HepG2 (cell line): ENCODE results near the gene C4orf54. TPM values are rescaled to one million over a fixed set of nuclear protein-coding genes. Genes with fewer than 3 reads are reported as not detected.

Source experiments
- ATAC-seq: fragments of 200-7000 bp; cut with Tn5 transposase; 3 replicates; pipeline ENCODE4 v1.9.1; 2020; ENCODE audit warnings: mild to moderate bottlenecking, moderate library complexity
- BruUV-seq: library from RNA; stranded (reverse); fragments of 400-500 nt; replicated peaks from 2 replicates; lab custom pipeline; 2021; lab: Mats Ljungman, UMichigan
- CTCF ChIA-PET: fragments of 300-600 bp; formaldehyde crosslinking; extraction: SDS; loops from one replicate; lab custom pipeline; 2021; ENCODE audit warnings: low total read pairs, inconsistent platforms, low intra/inter-chr PET ratio; lab: Yijun Ruan, JAX
- POLR2A ChIA-PET: fragments of 350-600 bp; sonication (Branson Sonifier 250); formaldehyde crosslinking; loops from one replicate; lab custom pipeline; 2020; ENCODE audit warnings: antibody characterized with exemption, inconsistent platforms; lab: Yijun Ruan, JAX
- DNase-seq: peaks from one replicate; pipeline ENCODE4 v3.0.0-alpha.2; 2015; ENCODE audit warnings: low spot score
- FAIRE-seq: peaks from 3 replicates; lab custom pipeline; 2011; peaks lifted over from hg19 to GRCh38; lab: Jason Lieb, UNC
- H2AFZ ChIP-seq: one replicate; pipeline ENCODE4 v1.6.1; 2011; ENCODE audit warnings: low read length, inconsistent platforms
- H3K27ac ChIP-seq: fragments of 300-600 bp; 3 replicates; pipeline ENCODE4 v1.8.0; 2011; ENCODE audit warnings: mixed run types, mild to moderate bottlenecking, mixed read lengths, low read length, inconsistent platforms; ENCODE audit not compliant: insufficient read depth; ENCODE audit errors: extremely low read length
- H3K27me3 ChIP-seq, 2 experiments: fragments of 200-600 bp in 1 of 2; 2 replicates in 1 of 2; 3 replicates in 1 of 2; pipeline versions ENCODE4 v1.6.0 to v1.8.0; 2011; ENCODE audit warnings: low read length in 2 of 2, mild to moderate bottlenecking in 2 of 2, moderate library complexity in 2 of 2, inconsistent platforms in 1 of 2; ENCODE audit not compliant: insufficient read depth in 2 of 2, control insufficient read depth in 1 of 2
- H3K36me3 ChIP-seq, 2 experiments: fragments of 200-600 bp in 1 of 2; replicated peaks in 1 of 2; 2 replicates in 1 of 2; 3 replicates in 1 of 2; pipeline versions ENCODE4 v1.5.1 to v1.8.0; 2011; ENCODE audit warnings: low read length in 2 of 2, inconsistent platforms in 1 of 2; ENCODE audit not compliant: insufficient read depth in 2 of 2, control insufficient read depth in 1 of 2
- H3K4me1 ChIP-seq: 2 replicates; pipeline ENCODE4 v1.5.1; 2012; ENCODE audit warnings: low read length, inconsistent platforms; ENCODE audit not compliant: insufficient read depth
- H3K4me2 ChIP-seq: 2 replicates; pipeline ENCODE4 v1.6.0; 2011; ENCODE audit warnings: low read depth, low read length, inconsistent platforms
- H3K4me3 ChIP-seq, 3 experiments: fragments of 200-600 bp in 1 of 3; sonication (generic), shearing (Covaris generic) in 1 of 3; replicated peaks in 1 of 3; 2 replicates each; pipeline ENCODE4 v1.5.1; 2011 to 2016; ENCODE audit warnings: low read length in 3 of 3, inconsistent platforms in 2 of 3, low read depth in 2 of 3, mild to moderate bottlenecking in 2 of 3, control low read depth in 1 of 3, mixed read lengths in 1 of 3; ENCODE audit not compliant: insufficient read depth in 1 of 3
- H3K79me2 ChIP-seq: one replicate; pipeline ENCODE4 v1.6.1; 2011; ENCODE audit warnings: low read length, inconsistent platforms; ENCODE audit not compliant: insufficient read depth
- H3K9ac ChIP-seq: 2 replicates; pipeline ENCODE4 v1.6.0; 2011; ENCODE audit warnings: mild to moderate bottlenecking, low read depth, low read length, inconsistent platforms; ENCODE audit not compliant: insufficient read depth
- H3K9me3 ChIP-seq: 2 replicates; pipeline ENCODE4 v1.5.1; 2012; ENCODE audit warnings: mild to moderate bottlenecking, low read length
- H4K20me1 ChIP-seq: 2 replicates; pipeline ENCODE4 v1.6.0; 2011; ENCODE audit warnings: inconsistent platforms, mild to moderate bottlenecking, low read length, moderate library complexity; ENCODE audit not compliant: insufficient read depth
- ATF7 ChIP-seq, 2 experiments: fragments of 450-650 bp in 1 of 2; sonication (generic) in 1 of 2; formaldehyde crosslinking in 1 of 2; IDR thresholded peaks; 2 replicates each; pipeline versions ENCODE4 v1.4.0 to v1.6.1; 2016 to 2020; ENCODE audit warnings: antibody characterized with exemption in 1 of 2, mild to moderate bottlenecking in 1 of 2, missing genetic modification reagents in 1 of 2
- EED ChIP-seq: sonication (generic); formaldehyde crosslinking; IDR thresholded peaks from 2 replicates; pipeline ENCODE4 v1.5.0; 2020; ENCODE audit warnings: mild to moderate bottlenecking, missing genetic modification reagents
- GABPB1 ChIP-seq: IDR thresholded peaks from 2 replicates; pipeline ENCODE4 v1.6.1; 2016; ENCODE audit warnings: mild to moderate bottlenecking, missing genetic modification reagents, moderate library complexity, missing compliant biosample characterization
- HMG20B ChIP-seq: conservative IDR thresholded peaks from 2 replicates; pipeline ENCODE4 v1.6.1; 2016; ENCODE audit warnings: missing genetic modification reagents, missing compliant biosample characterization
- KLF9 ChIP-seq: IDR thresholded peaks from 2 replicates; pipeline ENCODE4 v1.6.1; 2016; ENCODE audit warnings: low read depth
- RAD21 ChIP-seq: fragments of 450-650 bp; formaldehyde crosslinking; IDR thresholded peaks from 2 replicates; pipeline ENCODE4 v1.5.0; 2020; ENCODE audit warnings: mild to moderate bottlenecking
- SNRNP70 ChIP-seq: fragments of 200-400 bp; formaldehyde crosslinking; IDR thresholded peaks from 2 replicates; pipeline ENCODE4 v1.6.1; 2017; ENCODE audit warnings: mild to moderate bottlenecking, low read depth, low read length, moderate library complexity
- ZNF160 ChIP-seq: sonication (generic); formaldehyde crosslinking; IDR thresholded peaks from 2 replicates; pipeline ENCODE4 v1.8.0; 2022; ENCODE audit warnings: mild to moderate bottlenecking, inconsistent platforms, missing genetic modification reagents
- ZNF329 ChIP-seq: sonication (generic); formaldehyde crosslinking; IDR thresholded peaks from 2 replicates; pipeline ENCODE4 v1.9.0; 2021; ENCODE audit warnings: low read depth, mild to moderate bottlenecking, missing genetic modification reagents
- ZNF589 ChIP-seq: sonication (generic); formaldehyde crosslinking; conservative IDR thresholded peaks from 2 replicates; pipeline ENCODE4 v1.8.0; 2022; ENCODE audit warnings: mild to moderate bottlenecking, moderate library complexity, missing genetic modification reagents
- WGBS: methylation state at CpG from one replicate; pipeline ENCODE4 v1.1.6; 2017; ENCODE audit warnings: low lambda C conversion rate; 5-methylcytosine and 5-hydroxymethylcytosine counted together
- in situ Hi-C: cut with HindIII; loops from 2 replicates; pipeline ENCODE4 v1.10.0; 2017; ENCODE audit warnings: low pct_unique_long_range_greater_than_20kb; ENCODE audit not compliant: extremely low pct_ligation_motif_present
- intact Hi-C: fragments of 100-400 bp; cut with micrococcal nuclease; formaldehyde crosslinking; loops from one replicate; pipeline ENCODE4 v1.10.0; 2022; ENCODE audit not compliant: unreplicated experiment
- polyA plus RNA-seq, 8 experiments: library from polyadenylated mRNA; depleted of rRNA in 3 of 8; stranded (reverse) in 7 of 8; unstranded in 1 of 8; fragments of >200 nt; fragmentation: Illumina TruSeq in 4 of 8; extraction: Trizol in 4 of 8; gene quantifications; 2 replicates each; pipeline versions ENCODE4 v1.2.1 to v1.2.3, GENCODE V29; 2011 to 2016; ENCODE audit warnings: low read depth in 4 of 8, missing spikeins in 1 of 8, mixed read lengths in 1 of 8; ENCODE audit not compliant: insufficient read depth in 1 of 8
- total RNA-seq, 5 experiments: library from RNA; depleted of rRNA; stranded (reverse); fragments of >200 nt; fragmentation: Illumina TruSeq; extraction: Trizol; gene quantifications; 2 replicates each; pipeline ENCODE4 v1.2.3, GENCODE V29; 2016; ENCODE audit warnings: low read depth in 1 of 5
- TF ChIP-seq, protein P1 (sequence below): IDR thresholded peaks from 2 replicates; pipeline ENCODE4 v1.6.1; 2016

The C4orf54 gene
- total and polyA plus RNA-seq, 2 of the 13 experiments (the other 11 are each of a cell fraction or from before 2014, with no cell fraction given) = not detected

DNA sequence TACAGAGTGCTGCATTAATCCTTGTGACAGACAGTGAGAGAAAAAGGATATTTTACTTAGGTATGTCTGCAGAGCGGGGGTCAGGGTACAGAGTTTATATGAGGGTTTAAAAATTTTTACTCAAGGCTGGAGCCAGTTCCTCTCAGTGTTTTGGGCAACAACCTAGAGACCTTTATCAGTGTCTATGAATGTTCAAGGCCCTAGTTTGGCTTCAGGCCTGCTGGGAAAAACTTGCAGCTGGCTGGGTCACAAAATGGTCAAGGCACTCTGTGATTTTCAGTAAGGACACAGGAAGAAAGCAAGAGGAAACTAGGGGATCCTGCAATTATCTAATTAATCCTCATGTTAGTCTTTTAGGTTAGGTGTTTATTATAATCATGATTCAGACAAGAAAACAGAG, 10.8 kb upstream of the C4orf54 start:
- TF ChIP-seq HMG20B (CRISPR knock-in tag) (no peak), SNRNP70 (no peak), KLF9 (CRISPR knock-in tag) (no peak), ZNF329 (CRISPR knock-in tag) (no peak), ATF7 (IDR thresholded peaks at IDR 0.05) (no peak), ATF7 (CRISPR knock-in tag; IDR thresholded peaks at IDR 0.05) (no peak), EED (no peak), GABPB1 (CRISPR knock-in tag) (no peak), ZNF589 (CRISPR knock-in tag) (no peak), ZNF160 (CRISPR knock-in tag) (no peak), RAD21 (CRISPR knock-in tag) (no peak)
- TF ChIP-seq, protein P1, sequence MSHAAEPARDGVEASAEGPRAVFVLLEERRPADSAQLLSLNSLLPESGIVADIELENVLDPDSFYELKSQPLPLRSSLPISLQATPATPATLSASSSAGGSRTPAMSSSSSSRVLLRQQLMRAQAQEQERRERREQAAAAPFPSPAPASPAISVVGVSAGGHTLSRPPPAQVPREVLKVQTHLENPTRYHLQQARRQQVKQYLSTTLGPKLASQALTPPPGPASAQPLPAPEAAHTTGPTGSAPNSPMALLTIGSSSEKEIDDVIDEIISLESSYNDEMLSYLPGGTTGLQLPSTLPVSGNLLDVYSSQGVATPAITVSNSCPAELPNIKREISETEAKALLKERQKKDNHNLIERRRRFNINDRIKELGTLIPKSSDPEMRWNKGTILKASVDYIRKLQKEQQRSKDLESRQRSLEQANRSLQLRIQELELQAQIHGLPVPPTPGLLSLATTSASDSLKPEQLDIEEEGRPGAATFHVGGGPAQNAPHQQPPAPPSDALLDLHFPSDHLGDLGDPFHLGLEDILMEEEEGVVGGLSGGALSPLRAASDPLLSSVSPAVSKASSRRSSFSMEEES (CRISPR knock-in tag) = no peak
- in situ Hi-C loops (no loop called here), intact Hi-C loops (no loop called here)
- Histone ChIP-seq H3K36me3 (no peaks in the 10 kb centered on the region), H3K27me3 (no peaks in the 10 kb centered on the region), H3K27ac (no peak overlapping the region), H3K79me2 (no peaks in the 10 kb centered on the region), H3K4me2 (no peak overlapping the region), H2AFZ (no peak overlapping the region), H3K9me3 (peaks cover 24% of the 10 kb centered on the region), H3K9ac (no peak overlapping the region), H4K20me1 (no peaks in the 10 kb centered on the region), H3K4me3 (no peak overlapping the region), H3K4me1 (no peaks in the 10 kb centered on the region)
- no peak for FAIRE-seq
- no peak for ATAC-seq
- no TSS peak for BruUV-seq
- DNase-seq = no peak
- ChIA-PET POLR2A (no interaction called here), CTCF (no interaction called here)
- WGBS = 7% methylated on average over 1 of the region's 1 CpG
